Kidney (tissue), 14 donors: ENCODE measurements around the gene DNAH3. TPM values are rescaled to one million over a fixed set of nuclear protein-coding genes. Genes with fewer than 3 reads are reported as not detected.
"Not testable (repeated sequence)": the region's sequence is repeated elsewhere in the genome, so short reads cannot be mapped to it uniquely, and the experiment has no call there.

ENCODE experiments used
- DNase-seq, 5 donors: peaks; one replicate each; pipeline ENCODE4 v3.0.0-alpha.2; 2013 to 2020
- FAIRE-seq: peaks from 2 replicates; lab custom pipeline; 2012; peaks lifted over from hg19 to GRCh38; lab: Jason Lieb, UNC
- H3K27ac ChIP-seq, 2 donors: one replicate each; pipeline ENCODE4 v1.7.0; 2013; ENCODE audit warnings: low read depth in 2 of 2, low read length in 2 of 2, inconsistent platforms in 1 of 2
- H3K27me3 ChIP-seq: one replicate; pipeline ENCODE4 v1.7.1; 2013; ENCODE audit warnings: low read length, inconsistent platforms; ENCODE audit not compliant: control insufficient read depth, insufficient read depth
- H3K36me3 ChIP-seq, 3 donors: one replicate each; pipeline versions ENCODE4 v1.7.0 to v1.7.1; 2013; ENCODE audit warnings: low read length in 3 of 3, control low read depth in 1 of 3, inconsistent platforms in 1 of 3; ENCODE audit not compliant: insufficient read depth in 3 of 3, control insufficient read depth in 2 of 3
- H3K4me1 ChIP-seq, 3 donors: one replicate each; pipeline versions ENCODE4 v1.7.0 to v1.7.1; 2013; ENCODE audit warnings: low read length in 3 of 3, inconsistent platforms in 1 of 3, low read depth in 1 of 3; ENCODE audit not compliant: control insufficient read depth in 2 of 3, insufficient read depth in 2 of 3
- H3K4me3 ChIP-seq, 3 donors: one replicate each; pipeline versions ENCODE4 v1.7.0 to v1.8.1; 2013; ENCODE audit warnings: low read length in 3 of 3, control low read depth in 1 of 3, inconsistent platforms in 1 of 3
- H3K9ac ChIP-seq, 3 donors: one replicate each; pipeline versions ENCODE4 v1.7.0 to v1.7.1; 2013; ENCODE audit warnings: low read length in 3 of 3, control low read depth in 1 of 3, inconsistent platforms in 1 of 3
- H3K9me3 ChIP-seq, 3 donors: one replicate each; pipeline versions ENCODE4 v1.7.0 to v1.7.1; 2013; ENCODE audit warnings: low read length in 3 of 3, control low read depth in 1 of 3, inconsistent platforms in 1 of 3; ENCODE audit not compliant: control insufficient read depth in 2 of 3, insufficient read depth in 1 of 3
- intact Hi-C: fragments of 100-400 bp; cut with DNase I; formaldehyde crosslinking; loops from one replicate; pipeline ENCODE4 v1.11.1; 2022
- polyA plus RNA-seq: library from polyadenylated mRNA; stranded (reverse); fragments of 350-450 nt; fragmentation: Illumina TruSeq; extraction: RNeasy Lipid Tissue Mini Kit (QIAGEN cat#74804); gene quantifications from one replicate; pipeline ENCODE4 v1.2.3, GENCODE V29; 2014; ENCODE audit warnings: low read depth, low replicate concordance; ENCODE audit not compliant: insufficient read depth
- total RNA-seq: library from RNA; stranded (reverse); fragmentation: NEBNext Ultra II Directional; extraction: Animal tissue kit (Norgen Biotek cat#: 25700); gene quantifications from one replicate; pipeline ENCODE4 v1.2.1, GENCODE V29; 2021
- TF ChIP-seq, protein P1 (sequence below): IDR thresholded peaks from 3 replicates; pipeline ENCODE4 v1.5.1; 2012; ENCODE audit warnings: mild to moderate bottlenecking, moderate library complexity, borderline replicate concordance; ENCODE audit not compliant: insufficient read depth; ENCODE audit errors: extremely low read depth
- donor health status: control.
- donor health status: control.
- donor health status: control.
- donor health status: control.
- donor health status: control.
- donor health status: DM: yes; HTN: yes; CAD: no.
- donor health status: Normal renal cell carcinoma (clear cell type).

DNAH3 gene
- total and polyA plus RNA-seq, 2 donors from 2014 or later, result 0.19 to 0.57 TPM

DNA sequence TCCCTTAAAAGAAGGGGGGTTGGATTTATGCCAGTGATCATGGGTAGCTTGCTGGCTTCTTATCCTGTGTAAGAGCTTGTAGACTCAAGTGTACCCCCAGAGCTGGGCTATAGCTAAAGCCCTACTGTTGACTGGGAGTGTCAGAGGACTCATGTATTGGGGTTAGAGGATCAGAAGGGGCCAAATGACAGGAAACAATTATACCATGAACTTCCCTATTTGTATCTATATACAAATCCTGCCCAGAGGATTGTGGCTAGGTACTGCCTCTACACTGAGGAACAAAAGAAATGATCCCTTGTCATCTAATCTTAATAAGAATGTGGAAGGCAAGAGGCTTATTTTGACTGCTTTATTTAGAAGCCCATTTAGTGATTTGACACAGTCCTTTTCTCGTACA is 46.5 kb upstream of the DNAH3 start:
- Histone ChIP-seq H3K9ac (no peak overlapping the region), H3K36me3 (no peaks in the 10 kb centered on the region), H3K27ac (no peak overlapping the region), H3K9me3 (no peaks in the 10 kb centered on the region), H3K4me1 (no peaks in the 10 kb centered on the region), H3K27me3 (no peaks in the 10 kb centered on the region), H3K4me3 (no peak overlapping the region)
- TF ChIP-seq, protein P1, sequence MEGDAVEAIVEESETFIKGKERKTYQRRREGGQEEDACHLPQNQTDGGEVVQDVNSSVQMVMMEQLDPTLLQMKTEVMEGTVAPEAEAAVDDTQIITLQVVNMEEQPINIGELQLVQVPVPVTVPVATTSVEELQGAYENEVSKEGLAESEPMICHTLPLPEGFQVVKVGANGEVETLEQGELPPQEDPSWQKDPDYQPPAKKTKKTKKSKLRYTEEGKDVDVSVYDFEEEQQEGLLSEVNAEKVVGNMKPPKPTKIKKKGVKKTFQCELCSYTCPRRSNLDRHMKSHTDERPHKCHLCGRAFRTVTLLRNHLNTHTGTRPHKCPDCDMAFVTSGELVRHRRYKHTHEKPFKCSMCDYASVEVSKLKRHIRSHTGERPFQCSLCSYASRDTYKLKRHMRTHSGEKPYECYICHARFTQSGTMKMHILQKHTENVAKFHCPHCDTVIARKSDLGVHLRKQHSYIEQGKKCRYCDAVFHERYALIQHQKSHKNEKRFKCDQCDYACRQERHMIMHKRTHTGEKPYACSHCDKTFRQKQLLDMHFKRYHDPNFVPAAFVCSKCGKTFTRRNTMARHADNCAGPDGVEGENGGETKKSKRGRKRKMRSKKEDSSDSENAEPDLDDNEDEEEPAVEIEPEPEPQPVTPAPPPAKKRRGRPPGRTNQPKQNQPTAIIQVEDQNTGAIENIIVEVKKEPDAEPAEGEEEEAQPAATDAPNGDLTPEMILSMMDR, result no peak
- FAIRE-seq (no peak), DNase-seq (no peak)
- intact Hi-C loops, result no loop called here

DNA sequence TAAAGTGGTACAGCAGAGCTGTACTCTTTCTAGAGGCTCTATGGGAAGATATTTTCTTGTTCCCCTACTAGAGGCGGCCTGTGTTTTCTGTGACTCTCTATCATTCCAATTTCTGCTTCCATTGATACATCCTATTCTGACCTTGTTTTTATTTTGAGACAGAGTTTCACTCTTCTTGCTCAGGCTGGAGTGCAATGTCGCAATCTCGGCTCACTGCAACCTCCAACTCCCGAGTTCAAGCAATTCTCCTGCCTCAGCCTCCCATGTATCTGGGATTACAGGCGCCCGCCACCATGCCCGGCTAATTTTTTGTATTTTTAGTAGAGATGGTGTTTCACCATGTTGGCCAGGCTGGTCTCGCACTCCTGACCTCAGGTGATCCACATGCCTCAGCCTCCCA is 44.7 kb upstream of the DNAH3 start:
- H3K4me1 ChIP-seq, H3K9me3 ChIP-seq, H3K9ac ChIP-seq, FAIRE-seq, DNase-seq, H3K27me3 ChIP-seq, H3K4me3 ChIP-seq, intact Hi-C loops, H3K36me3 ChIP-seq, H3K27ac ChIP-seq: not testable (repeated sequence)

DNA sequence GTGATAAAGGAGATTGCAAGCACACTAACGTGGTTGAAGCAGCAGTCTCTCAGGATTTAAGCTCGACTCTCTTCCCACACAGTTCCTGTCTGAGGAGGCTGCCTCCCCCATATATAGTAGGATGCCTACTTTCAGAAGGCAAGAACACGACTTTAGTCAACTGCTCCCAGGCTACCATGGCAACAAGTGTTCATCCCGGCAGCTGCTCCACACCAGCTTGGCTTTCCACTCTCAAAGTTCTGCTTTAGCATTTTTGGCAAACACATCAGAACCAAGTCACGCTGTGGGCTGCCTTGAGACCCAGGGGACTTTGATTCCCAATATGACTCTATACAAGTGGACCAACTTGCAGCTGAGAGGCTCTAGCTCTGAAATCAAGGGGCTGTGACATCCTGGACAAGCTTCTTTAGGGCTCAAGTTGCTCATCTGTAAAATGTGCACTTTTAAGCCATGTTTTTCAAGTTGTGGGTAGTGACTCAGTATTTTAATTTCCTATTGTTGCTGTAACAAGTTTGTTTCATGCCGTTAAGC is 44.2 kb upstream of the DNAH3 start:
- TF ChIP-seq, protein P1, result no peak
- H3K27ac ChIP-seq, result no peak overlapping the region
- no peaks in the 10 kb centered on the region for H3K9me3 ChIP-seq
- H3K4me3 ChIP-seq, result no peak overlapping the region
- FAIRE-seq, result no peak
- H3K9ac ChIP-seq, result no peak overlapping the region
- no peaks in the 10 kb centered on the region for H3K4me1 ChIP-seq
- no peak for DNase-seq
- intact Hi-C loops, result no loop called here
- no peaks in the 10 kb centered on the region for H3K36me3 ChIP-seq
- H3K27me3 ChIP-seq, result no peaks in the 10 kb centered on the region

DNA sequence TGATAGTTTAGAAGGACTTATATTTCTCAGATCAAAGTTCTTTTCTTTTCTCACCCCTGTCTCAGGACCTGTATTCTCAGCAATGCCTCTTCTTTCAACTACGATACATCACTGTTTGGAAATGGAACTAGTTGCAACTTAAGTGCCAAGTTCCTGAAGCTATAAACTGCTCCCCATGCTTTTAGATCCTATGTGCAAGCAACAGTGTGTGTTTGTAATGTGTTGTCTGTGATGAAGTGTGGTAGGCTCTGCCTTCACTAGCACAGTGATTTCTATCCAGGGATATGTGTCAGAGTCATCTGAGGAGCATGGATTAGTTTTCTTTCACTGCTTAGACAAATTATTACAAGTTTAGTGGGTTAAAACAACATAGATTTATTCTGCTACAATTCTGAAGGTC is 42.3 kb upstream of the DNAH3 start:
- no peak for DNase-seq
- TF ChIP-seq, protein P1, result no peak
- no peaks in the 10 kb centered on the region for H3K9me3 ChIP-seq
- no peak overlapping the region for H3K27ac ChIP-seq
- no peak overlapping the region for H3K4me3 ChIP-seq
- intact Hi-C loops, result no loop called here
- H3K9ac ChIP-seq, result no peak overlapping the region
- no peaks in the 10 kb centered on the region for H3K27me3 ChIP-seq
- FAIRE-seq, result no peak
- no peaks in the 10 kb centered on the region for H3K36me3 ChIP-seq
- no peaks in the 10 kb centered on the region for H3K4me1 ChIP-seq
